ENCODE measurements around the gene GHRHR.

The GHRHR gene

DNA sequence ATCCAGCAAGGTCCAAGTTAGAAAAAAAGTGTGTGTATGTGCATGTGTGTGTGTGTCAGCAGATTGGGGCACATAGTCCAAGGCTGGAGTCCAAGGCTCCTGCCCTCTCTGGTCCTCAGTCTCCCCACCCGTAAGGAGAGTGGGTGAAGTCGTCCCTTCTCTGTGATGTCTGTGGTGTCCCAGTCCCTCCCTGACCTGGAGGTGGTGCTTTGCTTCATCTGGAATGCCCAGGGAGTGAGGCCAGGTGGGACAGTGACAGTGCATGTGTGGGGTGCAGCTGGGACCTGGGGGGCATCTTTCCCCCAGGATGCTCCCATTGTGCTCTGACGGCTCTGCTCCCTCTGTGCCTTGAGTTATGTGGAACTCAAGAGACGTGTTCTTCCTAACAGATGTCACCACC is 34.1 kb upstream of the GHRHR start:
- DNase-seq, result no peak

DNA sequence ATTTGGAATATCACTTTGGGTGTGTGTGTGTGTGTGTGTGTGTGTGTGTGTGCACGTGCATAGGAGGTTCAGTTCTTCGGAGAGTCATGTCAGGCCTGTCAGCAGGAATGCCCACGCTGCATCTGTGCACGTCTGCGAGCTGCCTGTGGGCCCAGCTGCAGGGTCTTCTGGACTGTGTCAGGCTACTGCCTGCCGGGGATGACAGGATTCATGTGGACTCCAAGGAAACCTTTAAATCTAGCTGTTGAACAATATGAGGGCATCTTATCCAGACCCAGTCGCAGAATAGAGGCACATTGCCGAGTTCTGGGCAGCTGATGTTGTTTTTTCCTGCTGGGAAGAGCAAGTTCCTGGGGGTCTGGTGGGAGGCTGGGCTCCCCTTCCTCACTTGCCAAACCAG is 33.1 kb upstream of the GHRHR start:
- DNase-seq, result no peak

- no peak for DNase-seq
These were observed 32.4 kb upstream of the GHRHR start for GRCh38 chr7:30931161-30931928.

DNA sequence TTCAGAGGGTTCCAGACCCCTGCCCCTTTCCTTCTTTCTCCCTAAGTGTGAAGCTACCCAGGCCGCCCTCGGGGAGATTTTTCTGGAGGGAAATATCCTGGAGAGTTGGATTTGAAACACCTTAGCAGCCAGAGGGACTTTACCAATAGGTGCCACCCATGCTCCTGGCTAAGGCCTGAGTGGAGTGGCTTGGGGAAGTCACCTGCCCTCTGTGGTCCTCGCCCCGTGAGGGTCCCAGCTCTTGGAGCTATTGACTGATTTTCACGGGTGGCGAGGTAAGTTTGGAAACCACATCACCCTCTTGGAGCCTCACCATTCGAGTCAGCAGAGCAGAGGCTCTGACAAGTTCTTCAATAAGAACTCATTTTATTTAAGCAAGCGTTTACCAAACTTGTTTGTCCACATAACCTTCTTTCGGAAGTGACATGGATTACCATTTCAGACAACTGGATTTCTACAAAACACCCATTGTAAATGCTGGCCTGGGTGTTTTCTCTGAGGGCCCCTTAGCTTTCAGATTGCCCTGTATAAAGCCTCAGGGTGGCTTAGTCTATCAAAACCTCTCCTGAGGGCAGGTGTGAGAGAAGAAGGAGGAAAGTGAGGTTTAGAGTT is 31.7 kb upstream of the GHRHR start:
- no peak for DNase-seq

GRCh38 chr7:30932562-30932961 is 31.2 kb upstream of the GHRHR start:
- no peak for DNase-seq

DNA sequence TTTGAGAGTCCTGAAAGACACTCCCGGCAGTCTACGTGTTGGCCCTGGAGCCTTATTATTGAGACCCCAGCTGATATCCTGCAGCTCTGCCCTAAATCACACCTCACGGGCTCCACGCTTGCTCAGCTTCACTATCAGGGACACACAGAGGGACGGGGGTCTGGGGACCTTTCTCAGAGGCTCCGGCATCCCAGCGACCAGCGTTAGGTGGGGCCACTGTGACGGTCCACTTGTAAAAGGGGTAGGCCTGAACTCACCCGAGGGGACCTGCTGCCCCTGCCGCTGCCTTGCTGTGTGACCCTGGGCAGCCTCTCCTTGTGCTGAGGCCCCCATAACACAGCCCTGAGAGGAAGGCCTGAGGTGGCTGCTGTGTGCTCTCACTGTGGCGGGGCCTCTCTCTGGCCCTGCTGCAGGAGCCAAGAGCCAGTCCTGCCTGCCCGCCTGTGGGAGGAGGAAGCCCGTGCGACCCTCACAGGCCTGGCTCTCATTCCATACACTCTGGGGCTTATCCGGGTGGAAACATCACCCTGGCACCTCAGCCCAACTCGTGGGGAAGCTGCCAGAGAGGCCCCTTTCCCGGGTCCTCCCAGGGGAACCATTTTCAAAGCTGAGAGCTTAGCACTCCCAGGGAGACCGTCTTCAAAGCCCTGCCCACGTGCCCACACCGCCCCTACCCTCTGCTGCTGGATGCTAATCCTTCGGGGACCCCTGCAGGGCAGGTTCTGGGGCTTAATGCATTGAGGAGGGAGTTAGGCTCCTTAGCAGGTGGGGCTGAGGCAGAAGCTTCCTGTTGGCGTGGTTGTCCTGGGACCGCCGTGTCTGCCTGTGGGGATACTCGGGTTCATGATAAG is 30.4 kb upstream of the GHRHR start:
- no peak for DNase-seq

- DNase-seq, result no peak
These were observed 29.5 kb upstream of the GHRHR start for GRCh38 chr7:30934225-30934624.

GRCh38 chr7:30934732-30935568 is 28.8 kb upstream of the GHRHR start:
- no peak for DNase-seq

DNA sequence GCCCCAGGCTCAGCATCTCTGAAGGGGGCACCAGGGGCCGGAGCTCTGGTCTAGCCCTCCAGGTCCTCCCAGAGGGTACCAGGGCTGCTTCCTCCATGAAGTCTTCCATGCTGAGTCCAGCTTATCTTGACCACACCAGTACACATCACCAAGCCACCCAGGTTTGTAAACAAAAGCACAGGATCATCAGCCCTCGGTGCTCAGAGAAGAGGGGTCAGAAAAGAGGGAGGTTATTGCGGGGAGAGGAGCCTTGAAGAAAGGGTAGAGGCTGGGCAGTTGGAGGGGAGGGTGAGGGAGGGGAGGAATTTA is 28.2 kb upstream of the GHRHR start:
- no peak for DNase-seq

- DNase-seq, result no peak
These were observed 27.0 kb upstream of the GHRHR start for GRCh38 chr7:30936650-30937245.

DNA sequence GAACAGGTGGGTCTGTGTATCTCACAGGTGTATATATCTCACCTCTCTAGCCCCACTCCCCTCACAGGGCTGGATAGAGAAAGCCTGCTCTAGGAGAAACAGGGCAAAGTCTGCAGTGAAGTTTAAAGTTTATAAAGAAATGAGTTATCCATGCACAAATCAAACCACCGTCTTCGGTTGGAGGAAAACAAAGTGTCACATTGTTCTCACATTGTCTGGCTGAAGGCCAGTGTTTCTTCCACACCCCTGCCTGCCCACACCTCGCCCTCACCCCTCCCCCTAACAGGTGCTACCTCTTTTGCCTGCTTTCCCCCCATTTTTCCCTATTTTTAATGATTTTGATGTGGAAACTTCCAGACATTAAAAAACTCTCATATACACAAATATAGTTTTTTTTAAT is 26.3 kb upstream of the GHRHR start:
- no peak for DNase-seq

DNA sequence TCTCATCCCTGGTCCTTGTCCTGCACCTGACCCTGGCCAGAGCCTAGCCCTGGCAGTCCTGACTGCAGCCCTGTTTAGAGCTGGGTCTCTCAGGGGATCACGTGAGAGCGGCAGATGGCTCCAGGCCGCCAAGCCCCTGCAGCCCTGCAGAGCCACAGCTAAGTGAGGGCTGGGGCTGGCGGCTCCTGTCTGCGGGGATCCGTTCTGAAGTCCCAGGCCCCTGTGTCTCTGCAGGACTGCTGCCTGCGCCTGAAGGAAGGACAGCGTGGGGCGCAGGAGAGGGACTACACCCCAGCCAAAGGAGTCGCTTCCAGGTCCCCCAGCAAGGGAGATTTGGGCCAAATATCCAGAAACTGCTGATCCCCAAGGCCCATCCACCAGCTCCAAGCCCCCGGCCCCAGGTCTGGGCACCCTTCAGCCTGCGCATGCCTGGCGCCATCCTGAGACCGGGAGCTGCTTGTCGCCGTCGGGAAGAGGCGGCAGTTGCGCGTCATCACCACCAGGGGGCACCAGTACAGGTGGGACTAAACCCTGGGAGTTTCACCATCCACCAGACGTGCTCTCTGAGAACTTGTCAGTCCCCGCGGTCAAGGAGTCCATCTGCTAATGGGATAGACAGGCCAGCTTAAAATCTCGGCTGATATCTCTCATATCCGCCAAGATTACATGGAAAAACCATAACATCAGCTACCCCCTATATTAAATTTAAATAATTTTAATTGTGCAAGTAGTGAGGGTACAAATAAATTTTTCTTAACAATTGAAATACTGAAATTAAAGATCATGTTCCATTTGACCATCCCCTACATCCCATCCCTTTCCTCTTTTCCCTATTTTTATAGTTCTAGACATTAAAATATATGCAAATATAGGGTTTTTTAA is 25.1 kb upstream of the GHRHR start:
- peak; percentile 64 for DNase-seq

DNA sequence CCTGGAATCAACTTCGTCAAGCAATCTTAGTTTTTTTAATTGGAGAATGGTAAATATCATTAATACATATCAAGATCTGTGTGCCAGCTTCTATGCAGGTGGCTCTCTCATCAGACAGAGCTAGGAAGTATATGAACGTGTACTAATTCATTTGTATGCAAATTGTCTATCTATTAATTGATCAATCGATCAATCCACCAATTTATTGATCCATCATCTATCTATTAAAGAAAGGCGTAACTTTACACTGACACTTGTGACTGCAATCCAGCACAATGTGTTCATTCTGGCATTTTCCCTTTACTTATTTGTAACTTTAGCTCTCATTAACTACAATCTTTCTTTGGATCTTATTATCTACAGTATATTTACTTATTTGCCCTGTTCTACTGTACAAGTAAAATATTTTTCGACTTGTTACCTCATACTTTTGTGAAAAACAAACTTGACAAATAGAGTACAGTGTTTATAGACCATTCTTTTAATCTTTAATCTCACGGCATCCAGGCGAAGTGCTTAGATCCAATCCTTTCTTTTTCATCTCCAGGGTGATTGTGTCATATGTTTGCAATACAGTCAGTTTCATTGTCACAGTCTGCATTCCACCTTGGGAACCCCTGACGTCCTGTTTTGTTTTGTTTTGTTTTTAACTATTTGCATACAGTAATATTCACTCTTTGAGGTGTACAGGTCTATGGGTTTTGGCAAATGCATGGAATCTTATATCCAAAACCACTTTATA is 22.0 kb upstream of the GHRHR start:
- no peak for DNase-seq

- no peak for DNase-seq
These were observed 13.6 kb upstream of the GHRHR start for GRCh38 chr7:30950197-30950596.

GRCh38 chr7:30954914-30955313 is 8.8 kb upstream of the GHRHR start:
- no peak for DNase-seq

GRCh38 chr7:30956704-30957103 is 7.0 kb upstream of the GHRHR start:
- DNase-seq, result no peak

DNA sequence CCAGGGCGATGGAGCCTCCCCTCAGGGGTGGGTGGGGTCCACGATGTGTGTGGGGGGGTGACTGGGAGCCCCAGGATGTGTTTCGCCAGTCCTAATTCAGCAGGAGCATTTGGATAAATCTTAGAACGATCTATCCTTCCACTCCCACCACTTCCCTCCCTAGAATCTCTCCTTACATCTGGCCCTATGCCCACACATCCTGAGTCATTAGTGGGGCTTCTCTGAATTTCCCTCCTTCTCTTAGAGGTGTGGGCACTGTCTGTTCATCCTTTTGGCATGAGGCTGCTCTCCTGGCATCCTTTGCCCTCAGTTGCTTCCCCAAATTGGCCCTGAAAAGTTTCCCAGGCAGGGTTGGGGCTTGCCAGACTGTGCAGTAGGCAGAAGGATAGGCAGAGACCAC is 1.6 kb downstream of the GHRHR start:
- no peak for DNase-seq

DNA sequence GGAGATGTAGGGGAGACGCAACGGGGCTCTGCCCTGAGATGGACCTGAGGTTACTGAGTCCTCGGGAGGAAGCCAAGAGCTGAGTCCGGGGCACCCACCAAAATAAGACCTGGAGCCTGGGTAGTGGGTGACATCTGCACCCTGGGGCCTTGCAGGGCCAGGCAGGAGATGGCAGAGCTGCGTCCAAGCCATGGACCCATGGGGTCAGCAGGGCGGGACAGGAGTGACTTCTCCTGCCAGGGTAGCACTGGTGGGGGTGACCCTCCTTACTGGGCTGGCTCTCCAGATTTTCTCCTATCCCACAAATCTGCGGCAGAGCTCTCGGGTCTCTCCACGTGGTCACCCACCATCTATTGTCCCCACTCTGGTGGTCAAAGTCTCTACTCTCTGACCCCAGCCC is 2.1 kb downstream of the GHRHR start:
- no peak for DNase-seq

- DNase-seq, result no peak
These were observed 4.5 kb downstream of the GHRHR start for GRCh38 chr7:30968294-30968693.

DNA sequence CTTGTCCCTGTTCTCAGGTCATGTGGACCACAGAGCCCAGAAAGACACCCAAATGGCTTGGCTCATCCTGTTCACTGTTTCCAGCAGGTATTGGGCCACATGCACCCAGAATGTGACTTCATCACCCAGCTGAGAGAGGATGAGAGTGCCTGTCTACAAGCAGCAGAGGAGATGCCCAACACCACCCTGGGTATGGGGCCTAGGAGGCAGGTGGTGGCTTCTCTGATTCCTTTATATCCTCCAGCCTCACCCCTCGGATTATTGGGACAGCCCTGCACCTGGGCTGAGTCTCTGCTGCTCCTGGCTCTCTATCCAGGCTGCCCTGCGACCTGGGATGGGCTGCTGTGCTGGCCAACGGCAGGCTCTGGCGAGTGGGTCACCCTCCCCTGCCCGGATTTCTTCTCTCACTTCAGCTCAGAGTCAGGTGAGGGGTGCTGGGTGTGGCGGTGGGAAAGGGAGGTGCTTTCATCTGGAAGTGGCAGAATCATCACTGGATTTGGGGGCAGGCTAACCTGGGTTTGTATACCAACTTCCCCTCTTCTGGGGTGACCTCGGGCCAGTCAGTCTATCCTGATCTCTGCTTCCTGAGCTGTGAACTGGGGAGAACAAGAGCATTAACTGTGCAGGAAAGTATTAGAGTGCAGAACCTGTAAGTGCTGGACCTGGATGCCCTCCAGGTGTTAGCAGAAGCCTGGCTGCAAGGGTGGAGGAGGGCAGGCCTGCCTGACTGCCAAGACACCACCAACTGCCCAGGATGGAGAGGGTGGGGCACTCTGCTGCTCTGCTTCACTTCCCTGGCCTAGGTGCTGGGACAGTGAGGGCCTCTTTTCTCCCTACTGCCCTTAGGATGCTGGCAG is 5.2 kb downstream of the GHRHR start:
- no peak for DNase-seq
